K562 (cell line): ENCODE data around the gene LRP10. TPM values are rescaled to one million over a fixed set of nuclear protein-coding genes. Genes with fewer than 3 reads are reported as not detected.

Experiments used
- CEBPZ ChIP-seq: fragments of 150-350 bp; IDR thresholded peaks from 2 replicates; pipeline ENCODE4 v1.6.1; 2014; ENCODE audit warnings: low read depth, mild to moderate bottlenecking, low read length, borderline replicate concordance
- ELK3 ChIP-seq: fragments of 450-650 bp; formaldehyde crosslinking; IDR thresholded peaks from 2 replicates; pipeline ENCODE4 v1.4.0; 2020; ENCODE audit warnings: mild to moderate bottlenecking
- FOXJ2 ChIP-seq: fragments of 200-800 bp; sonication (Bioruptor generic); IDR thresholded peaks from 2 replicates; pipeline ENCODE4 v1.6.1; 2016; ENCODE audit warnings: missing genetic modification characterization, missing compliant biosample characterization
- GTF2E2 ChIP-seq: fragments of 200-800 bp; sonication (Bioruptor generic); IDR thresholded peaks from 2 replicates; pipeline ENCODE4 v1.6.1; 2016; ENCODE audit warnings: missing genetic modification characterization, missing compliant biosample characterization
- JUN ChIP-seq, 2 experiments: sonication (generic) in 1 of 2; formaldehyde crosslinking in 1 of 2; IDR thresholded peaks; 2 replicates each; pipeline versions ENCODE4 v1.6.1 to v1.8.0; 2012 to 2022; ENCODE audit warnings: borderline replicate concordance in 2 of 2, mild to moderate bottlenecking in 2 of 2, improper control_type of control experiment in 1 of 2, low read depth in 1 of 2, low read length in 1 of 2, missing genetic modification reagents in 1 of 2
- MTA2 ChIP-seq: fragments of 450-650 bp; IDR thresholded peaks from 2 replicates; pipeline ENCODE4 v1.6.1; 2016; ENCODE audit warnings: low read depth
- NCOA1 ChIP-seq: fragments of 450-650 bp; IDR thresholded peaks from 2 replicates; pipeline ENCODE4 v1.6.1; 2016; ENCODE audit warnings: low read depth
- NR4A1 ChIP-seq, 2 experiments: fragments of 250-450 bp in 1 of 2; fragments of 450-650 bp in 1 of 2; sonication (Bioruptor Pico) in 1 of 2; IDR thresholded peaks; 2 replicates each; pipeline versions ENCODE4 v1.4.0 to v1.6.1; 2016 to 2020; ENCODE audit warnings: mild to moderate bottlenecking in 2 of 2, missing compliant biosample characterization in 1 of 2, missing genetic modification characterization in 1 of 2, moderate library complexity in 1 of 2
- PHF8 ChIP-seq: fragments of 200-600 bp; sonication (generic); IDR thresholded peaks from 2 replicates; pipeline ENCODE4 v1.6.1; 2012; ENCODE audit warnings: mixed run types, mild to moderate bottlenecking, inconsistent platforms, low read length, moderate library complexity, borderline replicate concordance
- PKNOX1 ChIP-seq: fragments of 450-650 bp; IDR thresholded peaks from 2 replicates; pipeline ENCODE4 v1.6.1; 2016
- RFX1 ChIP-seq: fragments of 450-650 bp; IDR thresholded peaks from 2 replicates; pipeline ENCODE4 v1.6.1; 2016; ENCODE audit warnings: mild to moderate bottlenecking, moderate library complexity
- SAFB ChIP-seq: fragments of 200-400 bp; formaldehyde crosslinking; IDR thresholded peaks from 2 replicates; pipeline ENCODE4 v1.6.1; 2017; ENCODE audit warnings: low read depth, low read length, borderline replicate concordance
- SP2 ChIP-seq: IDR thresholded peaks from 2 replicates; pipeline ENCODE4 v1.6.1; 2011; ENCODE audit warnings: mild to moderate bottlenecking, low read depth, low read length, moderate library complexity; ENCODE audit not compliant: poor library complexity, severe bottlenecking; ENCODE audit errors: extremely low read depth
- SRSF1 ChIP-seq: fragments of 200-400 bp; formaldehyde crosslinking; IDR thresholded peaks from 2 replicates; pipeline ENCODE4 v1.6.1; 2017; ENCODE audit warnings: mild to moderate bottlenecking, low read depth, low read length, moderate library complexity
- VEZF1 ChIP-seq: fragments of 200-800 bp; sonication (Bioruptor generic); IDR thresholded peaks from 2 replicates; pipeline ENCODE4 v1.6.1; 2017; ENCODE audit warnings: missing genetic modification characterization, missing compliant biosample characterization
- XRCC4 ChIP-seq: IDR thresholded peaks from one replicate; pipeline ENCODE4 v1.6.1; 2011; ENCODE audit not compliant: insufficient read depth, insufficient read length; ENCODE audit errors: extremely low read depth
- ZNF740 ChIP-seq, 3 experiments: fragments of 200-800 bp in 1 of 3; sonication (Bioruptor generic) in 1 of 3; sonication (generic) in 1 of 3; formaldehyde crosslinking in 1 of 3; IDR thresholded peaks; 2 replicates each; pipeline versions ENCODE4 v1.6.1 to v1.8.0; 2016 to 2022; ENCODE audit warnings: mild to moderate bottlenecking in 2 of 3, missing compliant biosample characterization in 2 of 3, missing genetic modification characterization in 2 of 3, missing genetic modification reagents in 1 of 3
- polyA plus RNA-seq, 8 experiments: library from polyadenylated mRNA; depleted of rRNA in 4 of 8; stranded (reverse) in 5 of 8; unstranded in 3 of 8; fragments of >200 nt; fragmentation: Nextera tagmentation in 2 of 8; fragmentation: Illumina TruSeq in 1 of 8; extraction: Ambion mirVana in 2 of 8; extraction: Trizol in 1 of 8; gene quantifications; 2 replicates each; pipeline versions ENCODE4 v1.2.1 to v1.2.3, GENCODE V29; 2011 to 2014; ENCODE audit warnings: inconsistent platforms in 1 of 8, missing spikeins in 1 of 8
- total RNA-seq, 7 experiments: library from RNA; depleted of rRNA in 6 of 7; stranded (reverse); fragments of >200 nt in 6 of 7; fragmentation: Illumina TruSeq in 2 of 7; extraction: Trizol in 2 of 7; gene quantifications; 2 replicates each; pipeline versions ENCODE4 v1.2.1 to v1.2.3, GENCODE V29; 2011 to 2021; ENCODE audit warnings: low replicate concordance in 1 of 7

Gene LRP10
- total and polyA plus RNA-seq, 9 of the 15 experiments (the other 6 are each of a cell fraction or from before 2014, with no cell fraction given): 1.3 to 45.5 (median 10.9) TPM

GRCh38 chr14:22829661-22830442 lies 41.7 kb upstream of the LRP10 start, which contains the start of gene MRPL52 (continued):
- TF ChIP-seq PHF8 (peak; percentile 96), VEZF1 (CRISPR knock-in tag) (peak; percentile 24; the same call in 1 of the 2 replicates), PKNOX1 (peak; percentile 35; the same call in 1 of the 2 replicates), SAFB (no peak), FOXJ2 (tag) (peak; percentile 72; the same call in 1 of the 2 replicates), SRSF1 (no peak), CEBPZ (no peak), XRCC4 (no peak), GTF2E2 (peak; percentile 88), SP2 (no peak), NCOA1 (no peak), NR4A1 (CRISPR knock-in tag; IDR thresholded peaks at IDR 0.05) (no peak), NR4A1 (tag; IDR thresholded peaks at IDR 0.05) (no peak), ZNF740 (CRISPR knock-in tag; IDR thresholded peaks at IDR 0.05) (no peak), ZNF740 (tag; IDR thresholded peaks at IDR 0.05) (no peak), MTA2 (no peak), JUN (IDR thresholded peaks at IDR 0.05; ENCODE audit: borderline replicate concordance, low read depth, low read length) (no peak), JUN (CRISPR knock-in tag; IDR thresholded peaks at IDR 0.05; ENCODE audit: borderline replicate concordance) (no peak), ELK3 (CRISPR knock-in tag) (no peak), RFX1 (no peak)
